Epithelial cell of proximal tubule (primary cell): ENCODE results near the gene RASA3. TPM values are rescaled to one million over a fixed set of nuclear protein-coding genes. Genes with fewer than 3 reads are reported as not detected.

Experiments
- DNase-seq: peaks from one replicate; pipeline ENCODE4 v3.0.0-alpha.2; 2011; ENCODE audit warnings: low read depth
- H3K4me3 ChIP-seq: 2 replicates; pipeline ENCODE4 v1.5.1; 2011; ENCODE audit warnings: low read depth, mild to moderate bottlenecking, low read length
- CTCF ChIP-seq: conservative IDR thresholded peaks from 2 replicates; pipeline ENCODE4 v1.5.1; 2012; ENCODE audit warnings: low read depth, mild to moderate bottlenecking, low read length
- total RNA-seq: library from RNA; depleted of rRNA; stranded (reverse); fragments of >200 nt; gene quantifications from 2 replicates; pipeline ENCODE4 v1.2.3, GENCODE V29; 2015

The RASA3 gene
- total RNA-seq, 1 donor from 2014 or later = 25.7 TPM

GRCh38 chr13:113962975-113963374 is 169.4 kb downstream of the RASA3 start:
- no peak for TF ChIP-seq CTCF
- no peak for DNase-seq

DNA sequence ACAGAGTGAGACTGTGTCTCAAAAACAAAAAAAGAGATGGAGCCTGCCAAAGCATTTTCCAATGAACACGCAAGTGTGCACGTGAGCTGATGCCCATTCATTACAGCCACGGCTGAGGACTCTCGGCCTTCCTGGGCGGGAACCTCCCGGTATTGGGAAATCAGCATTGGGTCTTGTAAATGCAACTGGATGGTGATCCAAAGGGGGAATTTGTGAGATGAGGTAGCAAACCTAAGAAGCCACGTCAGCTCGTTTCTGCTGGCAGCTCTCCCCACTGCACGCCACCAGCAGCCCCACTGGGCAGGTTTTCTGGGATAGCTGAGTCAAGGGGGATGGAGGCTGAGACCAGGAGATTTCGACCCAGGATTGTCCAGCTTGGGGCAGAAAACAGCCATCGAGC is 170.0 kb downstream of the RASA3 start:
- no peak overlapping the region for H3K4me3 ChIP-seq
- no peak for TF ChIP-seq CTCF

More at GRCh38 chr13:113962975-113963374, 169.4 kb downstream of the RASA3 start:
- H3K4me3 ChIP-seq = no peak overlapping the region

GRCh38 chr13:113960276-113960948 is 172.0 kb downstream of the RASA3 start:
- no peak overlapping the region for H3K4me3 ChIP-seq
- no peak for TF ChIP-seq CTCF
- DNase-seq = no peak

More for the DNA sequence above, 170.0 kb downstream of the RASA3 start:
- DNase-seq = no peak

DNA sequence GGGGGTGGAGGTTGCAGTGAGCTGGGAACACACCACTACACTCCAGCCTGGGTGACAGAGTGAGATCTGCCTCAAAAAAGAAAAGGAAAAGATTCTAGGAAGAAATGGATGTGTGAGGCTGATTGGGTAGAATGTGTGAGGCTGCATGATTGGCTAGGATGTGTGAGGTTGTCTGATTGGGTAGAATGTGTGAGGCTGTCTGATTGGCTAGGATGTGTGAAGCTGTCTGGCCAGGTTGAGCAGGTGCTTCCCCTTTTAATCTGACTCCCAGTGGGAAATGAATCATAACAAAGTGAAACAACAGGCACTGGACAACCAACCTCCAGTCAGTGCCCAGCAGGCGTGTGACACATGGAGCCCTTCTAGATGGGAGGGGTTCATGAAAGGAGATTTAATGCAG is 173.2 kb downstream of the RASA3 start:
- no peak overlapping the region for H3K4me3 ChIP-seq
- DNase-seq = no peak
- no peak for TF ChIP-seq CTCF

- no peak for TF ChIP-seq CTCF
- DNase-seq = no peak
- H3K4me3 ChIP-seq = no peak overlapping the region
These were observed 174.1 kb downstream of the RASA3 start for GRCh38 chr13:113958373-113958772.

DNA sequence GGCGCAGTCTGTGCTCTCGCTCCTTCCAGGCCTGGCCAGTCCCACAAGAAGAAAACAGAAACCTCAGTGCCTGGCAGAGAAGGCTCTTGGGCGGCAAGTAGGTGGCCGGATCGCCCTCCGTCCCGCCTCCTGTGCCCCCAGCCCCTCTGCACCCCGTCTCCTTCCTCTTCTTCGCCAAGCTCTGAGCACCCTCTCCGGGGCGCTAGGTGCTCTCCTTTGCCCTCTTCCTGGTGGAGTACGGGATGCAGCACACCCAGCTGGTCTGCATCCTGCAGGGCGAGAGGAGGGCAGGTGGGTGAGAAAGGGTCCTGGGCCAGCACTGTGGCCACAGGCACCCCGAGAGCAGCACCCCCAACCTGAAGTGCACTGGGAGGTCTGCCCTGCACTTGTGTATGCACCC is 175.9 kb downstream of the RASA3 start:
- no peak for TF ChIP-seq CTCF
- no peak for DNase-seq
- H3K4me3 ChIP-seq = no peak overlapping the region

- DNase-seq = no peak
- H3K4me3 ChIP-seq = no peak overlapping the region
- TF ChIP-seq CTCF = no peak
These were observed 176.7 kb downstream of the RASA3 start for GRCh38 chr13:113955691-113956090.
